ENCODE data around the gene DICER1. TPM values are rescaled to one million over a fixed set of nuclear protein-coding genes. Genes with fewer than 3 reads are reported as not detected.

DICER1 gene
- total and polyA plus RNA-seq, 2 experiments from 2014 or later = 20.0 to 111 TPM

- no peaks in the 10 kb centered on the region for H3K36me3 ChIP-seq (replicated peaks; ENCODE audit: insufficient read depth, low read depth)
- no peak overlapping the region for H3K4me2 ChIP-seq
- no peak overlapping the region for H3K4me3 ChIP-seq
- 74% methylated on average over 17 of the region's 17 CpGs for WGBS (ENCODE audit: low lambda C conversion rate, missing lambda C conversion rate)
- H3K4me1 ChIP-seq (ENCODE audit: insufficient read depth) = no peaks in the 10 kb centered on the region
- H3K9me2 ChIP-seq (replicated peaks; ENCODE audit: insufficient read depth) = no peaks in the 10 kb centered on the region
- H3K27me3 ChIP-seq = no peaks in the 10 kb centered on the region
- no peaks in the 10 kb centered on the region for H3K79me2 ChIP-seq
- no peak overlapping the region for H3K27ac ChIP-seq
- no peak overlapping the region for H2AFZ ChIP-seq
- no peaks in the 10 kb centered on the region for H4K20me1 ChIP-seq (ENCODE audit: insufficient read depth, poor library complexity, severe bottlenecking)
- DNase-seq (ENCODE audit: low spot score) = no peak
- TF ChIP-seq EZH2 (IDR thresholded peaks at IDR 0.05; ENCODE audit: borderline replicate concordance) = no peak
- TF ChIP-seq CTCF (IDR thresholded peaks at IDR 0.05; ENCODE audit: poor library complexity) = no peak
- TF ChIP-seq EZH2phosphoT487 (IDR thresholded peaks at IDR 0.05; ENCODE audit: low read depth, severe bottlenecking, unreplicated experiment) = no peak
- H3K9me3 ChIP-seq (ENCODE audit: low read depth) = no peaks in the 10 kb centered on the region
Measured at GRCh38 chr14:95044463-95045105, 112.7 kb downstream of the DICER1 start.

- H3K36me3 ChIP-seq (replicated peaks; ENCODE audit: insufficient read depth, low read depth) = no peaks in the 10 kb centered on the region
- no peaks in the 10 kb centered on the region for H3K4me1 ChIP-seq (ENCODE audit: insufficient read depth)
- H3K79me2 ChIP-seq = no peaks in the 10 kb centered on the region
- no peak overlapping the region for H3K4me3 ChIP-seq
- DNase-seq (ENCODE audit: low spot score) = no peak
- no peak overlapping the region for H3K27ac ChIP-seq
- H3K9me3 ChIP-seq (ENCODE audit: low read depth) = no peaks in the 10 kb centered on the region
- H4K20me1 ChIP-seq (ENCODE audit: insufficient read depth, poor library complexity, severe bottlenecking) = no peaks in the 10 kb centered on the region
- H2AFZ ChIP-seq = no peak overlapping the region
- H3K9me2 ChIP-seq (replicated peaks; ENCODE audit: insufficient read depth) = no peaks in the 10 kb centered on the region
- H3K27me3 ChIP-seq = no peaks in the 10 kb centered on the region
- no peak overlapping the region for H3K4me2 ChIP-seq
- TF ChIP-seq EZH2phosphoT487 (IDR thresholded peaks at IDR 0.05; ENCODE audit: low read depth, severe bottlenecking, unreplicated experiment) = no peak
- TF ChIP-seq EZH2 (IDR thresholded peaks at IDR 0.05; ENCODE audit: borderline replicate concordance) = no peak
- no peak for TF ChIP-seq CTCF (IDR thresholded peaks at IDR 0.05; ENCODE audit: poor library complexity)
- 90% methylated on average over 17 of the region's 17 CpGs for WGBS (ENCODE audit: low lambda C conversion rate, missing lambda C conversion rate)
Measured at GRCh38 chr14:95043732-95044462, 113.4 kb downstream of the DICER1 start.

- no peak for DNase-seq (ENCODE audit: low spot score)
- TF ChIP-seq EZH2phosphoT487 (IDR thresholded peaks at IDR 0.05; ENCODE audit: low read depth, severe bottlenecking, unreplicated experiment) (no peak), EZH2 (IDR thresholded peaks at IDR 0.05; ENCODE audit: borderline replicate concordance) (no peak), CTCF (IDR thresholded peaks at IDR 0.05; ENCODE audit: poor library complexity) (no peak)
Measured at GRCh38 chr14:95043314-95043713, 114.0 kb downstream of the DICER1 start.

More at GRCh38 chr14:95043314-95043713, 114.0 kb downstream of the DICER1 start:
- H3K27ac ChIP-seq = no peak overlapping the region
- H2AFZ ChIP-seq = no peak overlapping the region
- H3K4me3 ChIP-seq = no peak overlapping the region
- H3K9me2 ChIP-seq (replicated peaks; ENCODE audit: insufficient read depth) = no peaks in the 10 kb centered on the region
- H3K9me3 ChIP-seq (ENCODE audit: low read depth) = no peaks in the 10 kb centered on the region
- no peaks in the 10 kb centered on the region for H3K36me3 ChIP-seq (replicated peaks; ENCODE audit: insufficient read depth, low read depth)
- 91% methylated on average over 6 of the region's 6 CpGs for WGBS (ENCODE audit: low lambda C conversion rate, missing lambda C conversion rate)
- no peaks in the 10 kb centered on the region for H3K4me1 ChIP-seq (ENCODE audit: insufficient read depth)
- no peak overlapping the region for H3K4me2 ChIP-seq
- no peaks in the 10 kb centered on the region for H3K27me3 ChIP-seq
- H3K79me2 ChIP-seq = no peaks in the 10 kb centered on the region
- H4K20me1 ChIP-seq (ENCODE audit: insufficient read depth, poor library complexity, severe bottlenecking) = no peaks in the 10 kb centered on the region

Data from hepatocyte (in vitro differentiated cells).